Activated gamma-delta T cell treated with Interleukin-2 at 50 U/mL for 16 hours (primary cell): ENCODE results near the gene SYP.
A peak's percentile ranks its signal among the peaks of the same experiment; 100 is the strongest.

Experiments
- DNase-seq: peaks from one replicate; pipeline ENCODE4 v3.0.0-alpha.2; 2020

SYP gene

GRCh38 chrX:49199906-49200771 is at the start of gene SYP:
TSS of gene SYP (minus strand) at chrX:49200193. CDS start at chrX:49200186, 7 bp downstream.
- DNase-seq: peak; percentile 83

DNA sequence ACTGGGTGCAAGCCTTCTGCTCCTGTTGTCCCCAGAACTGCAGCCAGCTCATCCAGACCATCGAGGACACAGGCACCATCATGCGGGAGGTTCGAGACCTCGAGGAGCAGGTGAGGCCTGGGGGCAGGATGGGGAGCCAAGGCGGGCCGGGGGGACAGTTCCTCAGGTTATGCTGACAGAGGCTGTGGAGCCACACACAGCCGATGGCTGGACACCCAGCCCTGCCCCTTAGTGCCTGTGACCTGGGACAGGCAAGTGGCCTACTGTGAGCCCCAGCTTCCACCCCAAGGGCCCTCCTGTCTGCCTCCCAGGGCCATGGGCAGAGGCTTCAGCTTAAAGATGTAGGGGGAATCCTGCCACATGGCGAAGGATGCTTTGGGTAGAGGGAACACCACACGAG is 49.6 kb upstream of the SYP start:
- no peak for DNase-seq

DNA sequence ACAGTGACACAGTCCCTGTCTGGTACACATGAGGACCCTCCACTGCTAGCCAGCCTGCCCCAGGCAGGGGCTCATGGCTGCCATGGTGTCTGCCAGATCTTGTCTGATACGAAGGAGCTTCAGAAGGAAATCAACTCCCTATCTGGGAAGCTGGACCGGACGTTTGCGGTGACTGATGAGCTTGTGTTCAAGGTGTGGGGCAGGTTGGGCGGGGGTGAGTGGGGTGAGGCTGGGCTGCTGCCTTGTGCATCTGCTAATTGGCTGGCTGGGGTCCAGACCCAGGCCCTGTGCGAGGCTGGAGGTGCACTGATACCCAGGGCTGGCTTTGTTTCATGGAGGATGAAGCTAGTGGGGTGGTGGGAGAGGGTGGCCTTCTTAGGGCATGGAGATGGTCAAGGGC is 49.1 kb upstream of the SYP start:
- DNase-seq: no peak

GRCh38 chrX:49247916-49248811 is 48.2 kb upstream of the SYP start:
- no peak for DNase-seq

GRCh38 chrX:49247346-49247745 is 47.4 kb upstream of the SYP start:
- DNase-seq: no peak

GRCh38 chrX:49246541-49246940 is 46.5 kb upstream of the SYP start:
- no peak for DNase-seq

- DNase-seq: no peak
Measured at GRCh38 chrX:49244207-49244606, 44.2 kb upstream of the SYP start.

DNA sequence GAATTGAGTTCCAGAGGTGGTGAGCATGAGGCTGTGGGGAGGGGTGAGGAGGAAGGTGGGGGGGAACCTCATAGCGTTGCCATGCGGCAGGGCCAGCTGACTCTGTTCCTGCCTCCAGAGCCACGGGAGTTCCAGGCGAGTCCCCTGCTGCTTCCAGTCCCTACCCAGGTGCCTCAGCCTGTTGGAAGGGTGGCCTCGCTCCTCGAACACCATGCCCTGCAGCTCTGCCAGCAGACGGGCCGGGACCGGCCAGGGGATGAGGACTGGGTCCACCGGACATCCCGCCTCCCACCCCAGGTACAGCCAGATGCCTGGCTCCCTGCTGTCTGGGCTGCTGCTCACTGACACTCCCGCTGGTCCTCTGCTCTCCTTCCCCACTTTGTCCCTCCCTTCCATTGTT is 43.2 kb upstream of the SYP start:
- no peak for DNase-seq

DNA sequence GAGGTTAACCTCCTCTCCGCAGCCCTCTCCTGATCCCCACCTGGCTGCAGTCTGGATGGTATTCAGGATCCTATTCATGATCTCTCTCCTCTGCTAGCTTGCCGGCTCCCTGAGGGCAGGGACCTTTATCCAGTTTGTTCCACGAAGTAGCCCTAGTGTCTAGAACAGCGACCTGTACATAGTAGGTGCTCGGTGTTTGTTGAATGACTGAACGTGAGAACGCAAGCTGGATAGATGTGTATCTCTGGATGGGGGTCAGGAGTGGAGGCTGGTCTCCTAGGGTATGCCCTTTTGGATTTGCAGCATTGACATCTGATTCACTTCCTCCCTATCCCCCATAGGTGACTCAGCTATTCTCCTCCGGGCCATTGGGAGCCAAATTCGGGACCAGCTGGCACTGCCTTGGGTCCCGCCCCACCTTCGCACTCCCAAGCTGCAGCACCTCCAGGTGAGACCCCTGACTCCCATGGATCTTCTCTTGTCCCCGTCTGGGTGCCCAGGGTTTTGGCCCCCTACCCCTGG is 42.6 kb upstream of the SYP start:
- no peak for DNase-seq

DNA sequence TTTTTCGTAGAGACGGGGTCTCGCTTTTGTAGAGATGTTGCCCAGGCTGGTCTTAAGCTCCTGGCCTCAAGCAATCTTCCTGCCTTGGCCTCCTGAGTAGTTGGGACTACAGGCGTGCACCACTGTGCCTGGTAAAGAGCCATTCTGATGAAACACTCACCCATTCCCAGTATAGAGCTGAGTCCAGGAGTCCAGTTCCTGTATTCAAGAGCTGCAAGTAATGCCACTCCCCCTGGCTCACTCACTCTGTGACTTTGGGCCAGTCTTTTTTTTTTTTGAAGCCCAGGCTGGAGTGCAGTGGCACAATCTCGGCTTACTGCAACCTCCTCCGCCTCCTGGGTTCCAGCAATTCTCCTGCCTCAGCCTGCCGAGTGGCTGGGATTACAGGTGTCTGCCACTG is 38.7 kb upstream of the SYP start:
- no peak for DNase-seq

DNA sequence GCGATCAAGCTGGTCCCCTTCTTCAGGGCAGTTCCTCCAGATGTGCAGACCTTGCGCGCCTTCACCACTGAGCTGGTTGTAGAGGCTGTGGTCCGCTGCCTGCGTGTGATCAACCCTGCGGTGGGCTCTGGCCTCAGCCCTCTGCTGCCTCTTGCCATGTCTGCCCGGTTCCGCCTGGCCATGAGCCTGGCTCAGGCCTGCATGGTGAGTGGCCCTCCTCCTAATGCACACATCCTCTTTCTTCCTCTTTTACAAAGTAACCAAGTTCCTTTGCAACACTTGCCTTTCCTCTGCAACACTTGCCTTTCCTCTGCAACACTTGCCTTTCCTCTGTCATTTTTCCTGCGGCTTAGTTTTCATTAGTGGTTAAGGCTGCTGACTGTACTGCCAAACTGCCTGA is 37.1 kb upstream of the SYP start:
- DNase-seq: no peak

GRCh38 chrX:49233887-49234555 is 34.0 kb upstream of the SYP start:
- DNase-seq: no peak

- DNase-seq: no peak
Measured at GRCh38 chrX:49233176-49233575, 33.2 kb upstream of the SYP start, which contains the start of gene CACNA1F. TSS of gene CACNA1F (minus strand) at chrX:49233340. CDS start at chrX:49233309, 31 bp downstream.

GRCh38 chrX:49232525-49232924 is 32.5 kb upstream of the SYP start:
- no peak for DNase-seq

DNA sequence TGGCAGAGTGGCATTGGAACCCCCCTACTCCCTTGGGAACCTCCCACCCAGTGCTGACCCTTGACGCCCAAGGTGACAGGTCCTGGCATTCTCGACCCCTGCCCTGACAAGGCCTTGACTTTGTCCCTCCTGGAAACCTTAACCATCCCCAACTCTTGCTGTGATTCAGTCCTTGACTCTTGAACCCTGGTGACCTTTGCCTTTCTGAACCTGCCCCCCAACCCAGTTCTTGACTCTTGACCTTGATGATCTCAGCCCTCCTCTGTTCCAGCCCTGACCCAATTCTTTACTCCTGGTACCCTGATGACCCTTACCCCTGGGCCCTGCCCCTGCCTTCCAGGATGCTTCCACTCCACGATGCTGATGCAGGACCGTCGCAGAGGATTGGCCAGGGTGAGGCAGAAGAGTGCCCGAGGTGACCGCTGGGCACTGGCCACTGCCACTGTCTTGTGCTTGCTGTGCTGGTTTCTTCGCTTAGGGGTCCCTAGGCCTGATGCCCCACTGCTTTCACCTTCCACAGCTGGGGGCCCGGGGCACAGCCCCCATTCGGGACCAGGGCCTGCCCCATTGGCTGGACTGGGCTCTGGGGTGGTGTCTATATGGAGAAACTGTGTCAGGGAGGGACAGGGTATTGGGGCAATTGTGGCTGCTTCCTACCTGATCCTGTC is 31.5 kb upstream of the SYP start:
- no peak for DNase-seq

DNA sequence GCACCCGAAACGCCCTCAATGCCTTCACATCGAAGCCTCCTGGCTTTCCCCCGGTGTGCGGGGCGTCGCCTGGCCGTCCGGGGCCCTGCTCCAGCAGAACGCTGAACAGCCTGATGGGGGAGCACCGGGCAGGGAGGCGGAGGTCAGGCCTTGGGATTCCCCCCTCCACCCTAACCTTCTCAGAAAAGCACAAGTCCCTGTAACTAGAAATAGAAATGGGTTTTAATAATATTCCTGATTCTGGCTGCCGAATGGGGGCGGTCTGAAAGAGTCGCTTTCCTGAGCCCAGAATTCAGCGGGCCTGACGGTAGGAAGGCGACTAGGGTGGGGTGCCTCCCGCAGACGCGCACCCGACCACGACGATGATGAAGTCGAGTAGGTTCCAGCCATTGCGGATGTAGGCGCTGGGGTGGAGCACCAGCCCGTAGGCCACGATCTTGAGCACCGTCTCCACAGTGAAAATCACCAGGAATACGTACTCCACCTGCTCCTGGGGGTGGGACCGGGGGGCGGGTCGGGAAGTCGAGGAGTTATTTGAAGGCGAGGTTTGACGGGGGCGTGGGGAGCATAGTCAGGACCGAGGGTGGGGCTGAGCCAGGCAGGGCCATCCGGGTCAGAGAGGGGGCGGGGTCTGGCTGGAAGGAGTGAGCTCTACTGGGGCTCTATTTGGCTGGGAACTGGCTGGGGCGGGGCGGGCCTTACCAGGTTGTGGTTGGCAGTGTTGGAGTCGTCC is 30.7 kb upstream of the SYP start:
- DNase-seq: peak; percentile 34

- no peak for DNase-seq
Measured at GRCh38 chrX:49228185-49228584, 28.2 kb upstream of the SYP start.

DNA sequence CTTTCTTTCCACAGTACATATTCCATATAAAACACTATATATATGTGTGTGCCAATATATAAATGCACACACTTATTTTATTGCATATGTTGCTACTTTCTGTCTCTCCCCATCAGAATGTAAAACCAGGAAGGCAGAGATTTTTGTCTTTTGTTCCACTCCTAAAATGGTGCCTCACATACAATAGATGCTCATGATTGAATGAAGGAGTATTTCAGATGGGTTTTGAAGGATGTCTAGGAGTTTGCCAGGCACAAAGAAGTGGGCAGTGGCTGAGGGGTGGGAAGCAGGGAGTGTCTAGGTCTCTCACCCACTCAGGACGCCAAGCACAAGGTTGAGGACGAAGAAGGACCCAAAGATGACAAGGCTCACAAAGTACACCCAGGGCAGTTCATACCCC is 27.7 kb upstream of the SYP start:
- DNase-seq: no peak

GRCh38 chrX:49226946-49227345 is 27.0 kb upstream of the SYP start:
- DNase-seq: no peak

GRCh38 chrX:49225858-49226257 is 25.9 kb upstream of the SYP start:
- no peak for DNase-seq

GRCh38 chrX:49221868-49222267 is 21.9 kb upstream of the SYP start:
- no peak for DNase-seq

GRCh38 chrX:49220100-49220499 is 20.1 kb upstream of the SYP start:
- no peak for DNase-seq
